RWPE1 (cell line): ENCODE data around the gene GAL3ST1.

ENCODE experiments used
- CTCF ChIA-PET: fragments of 350-600 bp; sonication (Branson Sonifier 250); formaldehyde crosslinking; extraction: SDS; loops from one replicate; lab custom pipeline; 2021; lab: Yijun Ruan, JAX
- POLR2A ChIA-PET: fragments of 400-600 bp; formaldehyde crosslinking; extraction: SDS; loops from one replicate; lab custom pipeline; 2020; ENCODE audit warnings: antibody characterized with exemption; ENCODE audit not compliant: low non-redundant PET; lab: Yijun Ruan, JAX
- DNase-seq: peaks from one replicate; pipeline ENCODE4 v3.0.0; 2012; ENCODE audit warnings: low spot score
- H3K27ac ChIP-seq: fragments of 450-650 bp; 2 replicates; pipeline ENCODE4 v1.5.1; 2017
- CTCF ChIP-seq: fragments of 450-650 bp; conservative IDR thresholded peaks from 2 replicates; pipeline ENCODE4 v1.5.1; 2017; ENCODE audit warnings: low read depth, mild to moderate bottlenecking

The GAL3ST1 gene

GRCh38 chr22:30531651-30532608, 42.5 kb downstream of the GAL3ST1 start:
- no peak overlapping the region for H3K27ac ChIP-seq
- no peak for DNase-seq
- POLR2A ChIA-PET = no interaction called here
- CTCF ChIA-PET = no interaction called here
- TF ChIP-seq CTCF = no peak

GRCh38 chr22:30526656-30527055, 47.8 kb downstream of the GAL3ST1 start:
- no peak overlapping the region for H3K27ac ChIP-seq
- no peak for DNase-seq
- ChIA-PET POLR2A (no interaction called here), CTCF (no interaction called here)
- no peak for TF ChIP-seq CTCF

GRCh38 chr22:30523646-30524489, 50.6 kb downstream of the GAL3ST1 start:
- CTCF ChIA-PET = interaction anchor here (0.6 kb wide), 1 partner anchor 216 kb away, joined by 3 read pairs; no protein-coding TSS in a partner anchor

GRCh38 chr22:30521368-30522156, 52.9 kb downstream of the GAL3ST1 start:
- no peak for TF ChIP-seq CTCF
- ChIA-PET CTCF (no interaction called here), POLR2A (no interaction called here)
- no peak for DNase-seq
- H3K27ac ChIP-seq = no peak overlapping the region

More at GRCh38 chr22:30523646-30524489, 50.6 kb downstream of the GAL3ST1 start:
- no peak overlapping the region for H3K27ac ChIP-seq
- DNase-seq = no peak
- POLR2A ChIA-PET = no interaction called here
- no peak for TF ChIP-seq CTCF

GRCh38 chr22:30519842-30520425, 54.5 kb downstream of the GAL3ST1 start:
- no peak overlapping the region for H3K27ac ChIP-seq
- TF ChIP-seq CTCF = no peak
- ChIA-PET CTCF (no interaction called here), POLR2A (no interaction called here)
- no peak for DNase-seq
